ENCODE measurements around the gene P4HA3.

- TF ChIP-seq ZNF8 (CRISPR knock-in tag; IDR thresholded peaks at IDR 0.05), result no peak
- TF ChIP-seq, protein P1, sequence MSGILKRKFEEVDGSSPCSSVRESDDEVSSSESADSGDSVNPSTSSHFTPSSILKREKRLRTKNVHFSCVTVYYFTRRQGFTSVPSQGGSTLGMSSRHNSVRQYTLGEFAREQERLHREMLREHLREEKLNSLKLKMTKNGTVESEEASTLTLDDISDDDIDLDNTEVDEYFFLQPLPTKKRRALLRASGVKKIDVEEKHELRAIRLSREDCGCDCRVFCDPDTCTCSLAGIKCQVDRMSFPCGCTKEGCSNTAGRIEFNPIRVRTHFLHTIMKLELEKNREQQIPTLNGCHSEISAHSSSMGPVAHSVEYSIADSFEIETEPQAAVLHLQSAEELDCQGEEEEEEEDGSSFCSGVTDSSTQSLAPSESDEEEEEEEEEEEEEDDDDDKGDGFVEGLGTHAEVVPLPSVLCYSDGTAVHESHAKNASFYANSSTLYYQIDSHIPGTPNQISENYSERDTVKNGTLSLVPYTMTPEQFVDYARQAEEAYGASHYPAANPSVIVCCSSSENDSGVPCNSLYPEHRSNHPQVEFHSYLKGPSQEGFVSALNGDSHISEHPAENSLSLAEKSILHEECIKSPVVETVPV (CRISPR knock-in tag; IDR thresholded peaks at IDR 0.05), result no peak
- TF ChIP-seq, protein P2, sequence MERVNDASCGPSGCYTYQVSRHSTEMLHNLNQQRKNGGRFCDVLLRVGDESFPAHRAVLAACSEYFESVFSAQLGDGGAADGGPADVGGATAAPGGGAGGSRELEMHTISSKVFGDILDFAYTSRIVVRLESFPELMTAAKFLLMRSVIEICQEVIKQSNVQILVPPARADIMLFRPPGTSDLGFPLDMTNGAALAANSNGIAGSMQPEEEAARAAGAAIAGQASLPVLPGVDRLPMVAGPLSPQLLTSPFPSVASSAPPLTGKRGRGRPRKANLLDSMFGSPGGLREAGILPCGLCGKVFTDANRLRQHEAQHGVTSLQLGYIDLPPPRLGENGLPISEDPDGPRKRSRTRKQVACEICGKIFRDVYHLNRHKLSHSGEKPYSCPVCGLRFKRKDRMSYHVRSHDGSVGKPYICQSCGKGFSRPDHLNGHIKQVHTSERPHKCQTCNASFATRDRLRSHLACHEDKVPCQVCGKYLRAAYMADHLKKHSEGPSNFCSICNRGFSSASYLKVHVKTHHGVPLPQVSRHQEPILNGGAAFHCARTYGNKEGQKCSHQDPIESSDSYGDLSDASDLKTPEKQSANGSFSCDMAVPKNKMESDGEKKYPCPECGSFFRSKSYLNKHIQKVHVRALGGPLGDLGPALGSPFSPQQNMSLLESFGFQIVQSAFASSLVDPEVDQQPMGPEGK (CRISPR knock-in tag; IDR thresholded peaks at IDR 0.05; ENCODE audit: borderline replicate concordance), result no peak
- no peak for TF ChIP-seq ZNF565 (CRISPR knock-in tag; conservative IDR thresholded peaks at IDR 0.05; ENCODE audit: low read depth)
- TF ChIP-seq, protein P3, sequence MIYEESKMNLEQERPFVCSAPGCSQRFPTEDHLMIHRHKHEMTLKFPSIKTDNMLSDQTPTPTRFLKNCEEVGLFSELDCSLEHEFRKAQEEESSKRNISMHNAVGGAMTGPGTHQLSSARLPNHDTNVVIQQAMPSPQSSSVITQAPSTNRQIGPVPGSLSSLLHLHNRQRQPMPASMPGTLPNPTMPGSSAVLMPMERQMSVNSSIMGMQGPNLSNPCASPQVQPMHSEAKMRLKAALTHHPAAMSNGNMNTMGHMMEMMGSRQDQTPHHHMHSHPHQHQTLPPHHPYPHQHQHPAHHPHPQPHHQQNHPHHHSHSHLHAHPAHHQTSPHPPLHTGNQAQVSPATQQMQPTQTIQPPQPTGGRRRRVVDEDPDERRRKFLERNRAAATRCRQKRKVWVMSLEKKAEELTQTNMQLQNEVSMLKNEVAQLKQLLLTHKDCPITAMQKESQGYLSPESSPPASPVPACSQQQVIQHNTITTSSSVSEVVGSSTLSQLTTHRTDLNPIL (CRISPR knock-in tag; IDR thresholded peaks at IDR 0.05; ENCODE audit: low read depth), result no peak
- no peak for TF ChIP-seq RARB (CRISPR knock-in tag; IDR thresholded peaks at IDR 0.05)
- no peak for TF ChIP-seq ISL1 (CRISPR knock-in tag; IDR thresholded peaks at IDR 0.05)
- TF ChIP-seq OSR1 (CRISPR knock-in tag; IDR thresholded peaks at IDR 0.05), result no peak
- no peak for TF ChIP-seq PPARA (CRISPR knock-in tag; IDR thresholded peaks at IDR 0.05; ENCODE audit: borderline replicate concordance)
- TF ChIP-seq ARNTL (CRISPR knock-in tag; IDR thresholded peaks at IDR 0.05; ENCODE audit: borderline replicate concordance, low read depth), result no peak
These were observed 21.8 kb upstream of the P4HA3 start for GRCh38 chr11:74333193-74333592.
